ENCODE results near the gene BANF2.

GRCh38 chr20:17698384-17698783 lies 1.4 kb upstream of the BANF2 start:
- no peak for TF ChIP-seq CTCF (IDR thresholded peaks at IDR 0.05; ENCODE audit: low read depth, low read length, poor library complexity, severe bottlenecking)
- TF ChIP-seq EZH2phosphoT487 (IDR thresholded peaks at IDR 0.05; ENCODE audit: borderline replicate concordance, low read length) = no peak
